ENCODE results near the gene ANKH. TPM values are rescaled to one million over a fixed set of nuclear protein-coding genes. Genes with fewer than 3 reads are reported as not detected.
"Not testable (repeated sequence)": the region's sequence is repeated elsewhere in the genome, so short reads cannot be mapped to it uniquely, and the experiment has no call there.

ANKH gene
- total RNA-seq, 1 donor from 2014 or later = 30.9 TPM

DNA sequence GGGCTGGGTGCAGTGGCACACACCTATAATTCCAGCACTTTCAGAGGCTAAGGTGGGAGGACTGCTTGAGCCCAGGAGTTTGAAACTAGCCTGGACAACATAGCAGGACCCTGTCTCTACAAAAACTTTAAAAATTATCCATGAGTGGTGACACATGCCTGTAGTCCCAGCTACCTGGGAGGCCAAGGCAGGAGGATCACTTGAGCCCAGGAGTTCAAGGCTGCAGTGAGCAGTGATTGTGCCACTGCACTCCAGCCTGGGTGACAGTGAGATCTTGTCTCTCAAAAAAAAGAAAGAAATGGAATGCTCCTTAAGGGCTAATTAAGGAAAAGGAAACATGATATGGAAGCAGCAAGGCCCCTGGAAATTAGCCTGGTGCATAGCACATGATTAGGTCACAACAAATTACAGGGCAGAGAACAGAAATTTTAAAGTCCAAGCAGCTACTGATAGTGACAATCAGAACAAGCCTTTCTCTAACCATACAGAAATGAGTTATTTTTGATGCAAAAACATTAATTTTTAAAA, 19.5 kb downstream of the ANKH start:
- H3K9me3 ChIP-seq = no peaks in the 10 kb centered on the region
- no peak overlapping the region for H3K4me3 ChIP-seq
- H3K27ac ChIP-seq = no peak overlapping the region
- peaks cover 16% of the 10 kb centered on the region for H3K4me1 ChIP-seq
- intact Hi-C loops (cut with DNase I) = no loop called here
- H3K27me3 ChIP-seq = no peaks in the 10 kb centered on the region
- H3K36me3 ChIP-seq = no peaks in the 10 kb centered on the region
- DNase-seq (ENCODE audit: extremely low spot score in 2 of 2) = no peak
- TF ChIP-seq POLR2AphosphoS5 (IDR thresholded peaks at IDR 0.05; ENCODE audit: insufficient read depth in 1 of 2, low read depth in 1 of 2) = no peak
- TF ChIP-seq, protein P1, sequence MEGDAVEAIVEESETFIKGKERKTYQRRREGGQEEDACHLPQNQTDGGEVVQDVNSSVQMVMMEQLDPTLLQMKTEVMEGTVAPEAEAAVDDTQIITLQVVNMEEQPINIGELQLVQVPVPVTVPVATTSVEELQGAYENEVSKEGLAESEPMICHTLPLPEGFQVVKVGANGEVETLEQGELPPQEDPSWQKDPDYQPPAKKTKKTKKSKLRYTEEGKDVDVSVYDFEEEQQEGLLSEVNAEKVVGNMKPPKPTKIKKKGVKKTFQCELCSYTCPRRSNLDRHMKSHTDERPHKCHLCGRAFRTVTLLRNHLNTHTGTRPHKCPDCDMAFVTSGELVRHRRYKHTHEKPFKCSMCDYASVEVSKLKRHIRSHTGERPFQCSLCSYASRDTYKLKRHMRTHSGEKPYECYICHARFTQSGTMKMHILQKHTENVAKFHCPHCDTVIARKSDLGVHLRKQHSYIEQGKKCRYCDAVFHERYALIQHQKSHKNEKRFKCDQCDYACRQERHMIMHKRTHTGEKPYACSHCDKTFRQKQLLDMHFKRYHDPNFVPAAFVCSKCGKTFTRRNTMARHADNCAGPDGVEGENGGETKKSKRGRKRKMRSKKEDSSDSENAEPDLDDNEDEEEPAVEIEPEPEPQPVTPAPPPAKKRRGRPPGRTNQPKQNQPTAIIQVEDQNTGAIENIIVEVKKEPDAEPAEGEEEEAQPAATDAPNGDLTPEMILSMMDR (IDR thresholded peaks at IDR 0.05) = no peak
- no peak for TF ChIP-seq POLR2A (IDR thresholded peaks at IDR 0.05)

DNA sequence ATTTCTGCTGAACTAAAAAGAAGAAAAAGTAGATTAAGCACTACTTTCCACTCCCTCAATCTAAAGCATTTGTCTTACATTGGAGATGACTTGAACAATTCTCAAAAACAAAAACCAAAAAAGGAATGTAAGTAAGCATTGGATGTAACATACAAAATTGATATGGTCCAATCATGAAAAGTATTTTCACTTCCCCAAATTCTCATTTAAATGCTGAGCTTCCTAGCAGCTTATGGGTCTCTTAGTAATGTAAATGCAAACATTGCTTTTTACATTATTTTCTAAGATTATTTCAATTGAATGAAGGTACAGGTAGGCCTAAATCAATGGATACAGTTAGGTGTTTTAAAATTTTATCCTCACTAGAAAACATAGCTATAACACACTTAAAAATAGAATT, 20.0 kb downstream of the ANKH start:
- Histone ChIP-seq H3K27ac (no peak overlapping the region), H3K36me3 (no peaks in the 10 kb centered on the region), H3K4me3 (no peak overlapping the region), H3K4me1 (peaks cover 16% of the 10 kb centered on the region), H3K9me3 (no peaks in the 10 kb centered on the region), H3K27me3 (no peaks in the 10 kb centered on the region)
- TF ChIP-seq POLR2AphosphoS5 (IDR thresholded peaks at IDR 0.05; ENCODE audit: insufficient read depth in 1 of 2, low read depth in 1 of 2) (no peak), POLR2A (IDR thresholded peaks at IDR 0.05) (no peak)
- TF ChIP-seq, protein P1 (IDR thresholded peaks at IDR 0.05) = no peak
- intact Hi-C loops (cut with DNase I) = no loop called here
- no peak for DNase-seq (ENCODE audit: extremely low spot score in 2 of 2)

DNA sequence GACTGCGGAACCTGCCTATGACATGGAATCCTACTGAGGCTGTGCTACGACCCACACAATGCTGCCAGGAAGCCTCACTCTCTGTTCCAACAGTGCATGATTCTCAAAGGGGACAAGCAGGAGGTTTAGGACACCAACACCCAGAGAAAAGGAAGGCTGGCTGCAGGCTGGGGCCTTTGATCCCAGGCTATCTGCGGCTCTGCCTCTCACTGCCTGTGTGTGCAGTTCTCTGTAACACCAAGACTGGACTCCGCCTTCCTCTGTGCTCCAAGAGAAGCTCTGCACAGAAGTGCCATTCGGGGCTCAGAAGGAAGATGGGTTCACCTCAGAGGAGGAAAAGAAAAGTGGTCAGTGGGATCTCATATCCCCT, 20.5 kb downstream of the ANKH start:
- no peak overlapping the region for H3K4me3 ChIP-seq
- no peak overlapping the region for H3K27ac ChIP-seq
- no peak for TF ChIP-seq POLR2A (IDR thresholded peaks at IDR 0.05)
- TF ChIP-seq POLR2AphosphoS5 (IDR thresholded peaks at IDR 0.05; ENCODE audit: insufficient read depth in 1 of 2, low read depth in 1 of 2) = no peak
- TF ChIP-seq, protein P1 (IDR thresholded peaks at IDR 0.05) = no peak
- H3K36me3 ChIP-seq = no peaks in the 10 kb centered on the region
- H3K4me1 ChIP-seq = peaks cover 16% of the 10 kb centered on the region
- intact Hi-C loops (cut with DNase I) = no loop called here
- no peak for DNase-seq (ENCODE audit: extremely low spot score in 2 of 2)
- H3K27me3 ChIP-seq = no peaks in the 10 kb centered on the region
- H3K9me3 ChIP-seq = no peaks in the 10 kb centered on the region

DNA sequence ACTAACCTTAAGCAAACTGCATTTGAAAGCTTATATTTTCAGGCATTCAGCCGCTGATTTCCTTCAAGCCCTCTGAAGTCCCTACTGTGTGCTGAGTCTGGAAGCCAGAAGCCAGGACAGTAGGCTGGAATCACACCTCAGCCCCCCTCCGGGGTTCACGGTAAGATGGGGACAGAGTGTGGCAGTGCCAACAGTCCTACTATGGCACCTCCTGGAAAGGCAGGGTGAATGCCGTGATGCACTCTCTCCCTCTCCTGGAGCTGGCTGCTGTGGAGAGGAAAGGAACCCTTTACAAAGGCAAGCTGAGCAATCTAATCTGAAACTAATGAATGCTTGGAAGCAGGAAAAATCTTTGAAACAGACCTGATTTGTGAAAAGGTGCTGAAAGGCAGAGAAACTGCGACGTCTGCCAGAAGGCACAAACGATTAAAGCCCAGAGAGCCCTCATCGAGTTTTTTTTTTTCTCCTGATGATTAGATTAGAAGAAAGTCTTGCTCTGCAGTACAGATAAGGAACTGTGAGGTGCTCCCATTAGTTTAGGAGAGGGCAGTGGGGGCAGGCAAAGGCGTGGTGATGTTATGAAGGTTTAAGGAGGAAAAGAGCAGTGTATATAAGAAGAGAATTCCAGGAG, 21.0 kb downstream of the ANKH start:
- intact Hi-C loops (cut with DNase I) = no loop called here
- Histone ChIP-seq H3K27ac (no peak overlapping the region), H3K27me3 (no peaks in the 10 kb centered on the region), H3K36me3 (no peaks in the 10 kb centered on the region), H3K4me3 (no peak overlapping the region), H3K9me3 (no peaks in the 10 kb centered on the region), H3K4me1 (peaks cover 16% of the 10 kb centered on the region)
- TF ChIP-seq POLR2AphosphoS5 (IDR thresholded peaks at IDR 0.05; ENCODE audit: insufficient read depth in 1 of 2, low read depth in 1 of 2) (no peak), POLR2A (IDR thresholded peaks at IDR 0.05) (no peak)
- TF ChIP-seq, protein P1 (IDR thresholded peaks at IDR 0.05) = no peak
- no peak for DNase-seq (ENCODE audit: extremely low spot score in 2 of 2)

DNA sequence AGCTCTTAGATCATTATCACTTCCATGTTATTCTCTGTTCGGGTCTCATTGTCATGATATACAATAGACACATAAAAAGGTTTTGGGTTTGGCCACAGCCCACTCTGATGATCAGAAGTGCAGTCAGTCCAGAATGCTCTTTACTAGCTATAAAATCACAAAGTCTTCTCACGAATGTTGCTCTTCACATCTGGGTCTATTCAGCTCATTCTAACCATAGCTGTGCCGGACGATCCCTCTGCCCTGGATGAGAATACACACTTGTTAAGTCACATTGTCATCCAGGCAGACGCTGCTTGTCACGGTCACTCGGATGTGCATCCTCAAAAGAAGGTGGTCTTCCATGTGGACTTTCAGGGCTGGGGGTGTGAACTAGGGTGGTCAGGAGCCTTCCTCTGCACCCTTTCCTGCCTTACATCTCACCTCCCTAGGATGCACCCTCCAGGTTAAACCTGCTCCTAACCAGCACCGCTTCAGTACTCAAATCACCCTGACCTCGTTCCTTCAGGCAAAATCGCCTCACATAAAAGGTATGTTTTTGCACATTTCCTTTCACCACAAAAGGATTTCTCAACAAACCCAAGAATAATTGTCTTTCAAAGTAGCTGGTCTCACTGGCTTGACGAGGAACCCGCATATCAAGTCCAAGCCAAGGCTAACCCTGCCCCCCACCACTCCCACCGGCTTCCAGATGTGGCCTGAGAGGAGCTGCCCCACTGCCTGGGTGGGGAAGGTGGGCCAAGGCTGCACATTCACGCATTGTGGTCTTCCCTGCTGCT, 21.9 kb downstream of the ANKH start:
- intact Hi-C loops (cut with DNase I) = no loop called here
- H3K27ac ChIP-seq = no peak overlapping the region
- no peaks in the 10 kb centered on the region for H3K36me3 ChIP-seq
- no peaks in the 10 kb centered on the region for H3K27me3 ChIP-seq
- TF ChIP-seq POLR2AphosphoS5 (IDR thresholded peaks at IDR 0.05; ENCODE audit: insufficient read depth in 1 of 2, low read depth in 1 of 2) = no peak
- TF ChIP-seq POLR2A (IDR thresholded peaks at IDR 0.05) = no peak
- TF ChIP-seq, protein P1 (IDR thresholded peaks at IDR 0.05) = no peak
- DNase-seq (ENCODE audit: extremely low spot score in 2 of 2) = no peak
- H3K9me3 ChIP-seq = no peaks in the 10 kb centered on the region
- H3K4me3 ChIP-seq = no peak overlapping the region
- H3K4me1 ChIP-seq = peaks cover 12% of the 10 kb centered on the region

DNA sequence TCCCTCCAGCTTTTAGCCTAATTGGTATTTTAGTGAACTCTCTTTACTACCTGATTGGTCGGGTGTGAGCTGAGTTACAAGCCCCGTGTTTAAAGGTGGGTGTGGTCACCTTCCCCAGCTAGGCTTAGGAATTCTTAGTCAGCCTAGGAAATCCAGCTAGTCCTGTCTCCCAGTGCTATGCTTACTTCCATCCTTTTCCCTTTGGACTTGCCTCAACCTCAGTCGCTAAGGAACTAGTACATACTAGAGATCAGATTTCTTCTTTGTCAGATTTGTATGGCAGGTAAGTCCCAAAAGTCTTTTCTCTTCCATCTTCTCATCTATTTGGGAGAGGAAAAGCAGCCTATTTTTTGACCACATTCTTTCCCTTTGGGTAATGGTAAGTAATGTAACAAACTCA, 22.6 kb downstream of the ANKH start:
- H3K36me3 ChIP-seq; H3K27me3 ChIP-seq; H3K9me3 ChIP-seq; intact Hi-C loops (cut with DNase I); H3K27ac ChIP-seq; H3K4me1 ChIP-seq; DNase-seq (ENCODE audit: extremely low spot score in 2 of 2); H3K4me3 ChIP-seq: not testable (repeated sequence)
